MCF 10A (cell line): Measurements from ENCODE around the gene ZFYVE28. TPM values are rescaled to one million over a fixed set of nuclear protein-coding genes. Genes with fewer than 3 reads are reported as not detected.

ENCODE experiments used
- BruUV-seq: library from RNA; stranded (reverse); fragments of 400-500 nt; replicated peaks from 2 replicates; lab custom pipeline; 2021; lab: Mats Ljungman, UMichigan
- CTCF ChIA-PET: fragments of 300-600 bp; sonication (Branson Sonifier 250); formaldehyde crosslinking; extraction: SDS; loops from one replicate; lab custom pipeline; 2021; ENCODE audit warnings: antibody characterized with exemption, inconsistent platforms; lab: Yijun Ruan, JAX
- POLR2A ChIA-PET: fragments of 300-600, 350-650 bp; sonication (Branson Sonifier 250); formaldehyde crosslinking; extraction: SDS; loops from one replicate; lab custom pipeline; 2020; ENCODE audit warnings: antibody characterized with exemption, inconsistent platforms; lab: Yijun Ruan, JAX
- DNase-seq: peaks from one replicate; pipeline ENCODE4 v3.0.0-alpha.2; 2018; ENCODE audit not compliant: unreplicated experiment
- H3K27ac Mint-ChIP-seq: one replicate; pipeline ENCODE4 v1.8.0; 2022; ENCODE audit warnings: mild to moderate bottlenecking, low read depth, mixed read lengths; ENCODE audit not compliant: unreplicated experiment
- H3K27me3 Mint-ChIP-seq: one replicate; pipeline ENCODE4 v1.8.0; 2022; ENCODE audit warnings: mixed read lengths; ENCODE audit not compliant: insufficient read depth, unreplicated experiment
- H3K36me3 Mint-ChIP-seq: one replicate; pipeline ENCODE4 v1.8.0; 2022; ENCODE audit warnings: mild to moderate bottlenecking, moderate library complexity, mixed read lengths; ENCODE audit not compliant: insufficient read depth, unreplicated experiment
- H3K4me1 Mint-ChIP-seq: one replicate; pipeline ENCODE4 v1.8.0; 2022; ENCODE audit warnings: mixed read lengths; ENCODE audit not compliant: insufficient read depth, unreplicated experiment
- H3K4me3 Mint-ChIP-seq: one replicate; pipeline ENCODE4 v1.8.0; 2022; ENCODE audit warnings: mild to moderate bottlenecking, moderate library complexity, mixed read lengths; ENCODE audit not compliant: unreplicated experiment
- H3K9me3 Mint-ChIP-seq: one replicate; pipeline ENCODE4 v1.8.0; 2022; ENCODE audit warnings: mixed read lengths; ENCODE audit not compliant: unreplicated experiment
- intact Hi-C: fragments of 100-400 bp; cut with micrococcal nuclease; formaldehyde crosslinking; loops from 2 replicates; pipeline ENCODE4 v1.14.1; 2022
- total RNA-seq: library from RNA; stranded (reverse); gene quantifications from 2 replicates; pipeline ENCODE4 v1.2.3, GENCODE V29; 2022
- TF ChIP-seq, protein P1 (sequence below): fragments of 200-600 bp; IDR thresholded peaks from one replicate; pipeline ENCODE4 v1.8.0; 2022; ENCODE audit warnings: antibody characterized with exemption, mild to moderate bottlenecking; ENCODE audit not compliant: unreplicated experiment

The ZFYVE28 gene
- total RNA-seq, 1 experiment from 2014 or later, result 1.6 TPM

- H3K4me1 Mint-ChIP-seq, result no peaks in the 10 kb centered on the region
- no peak overlapping the region for H3K4me3 Mint-ChIP-seq
- CTCF ChIA-PET, result no interaction called here
- H3K27ac Mint-ChIP-seq, result no peak overlapping the region
- POLR2A ChIA-PET, result no interaction called here
- TF ChIP-seq, protein P1, sequence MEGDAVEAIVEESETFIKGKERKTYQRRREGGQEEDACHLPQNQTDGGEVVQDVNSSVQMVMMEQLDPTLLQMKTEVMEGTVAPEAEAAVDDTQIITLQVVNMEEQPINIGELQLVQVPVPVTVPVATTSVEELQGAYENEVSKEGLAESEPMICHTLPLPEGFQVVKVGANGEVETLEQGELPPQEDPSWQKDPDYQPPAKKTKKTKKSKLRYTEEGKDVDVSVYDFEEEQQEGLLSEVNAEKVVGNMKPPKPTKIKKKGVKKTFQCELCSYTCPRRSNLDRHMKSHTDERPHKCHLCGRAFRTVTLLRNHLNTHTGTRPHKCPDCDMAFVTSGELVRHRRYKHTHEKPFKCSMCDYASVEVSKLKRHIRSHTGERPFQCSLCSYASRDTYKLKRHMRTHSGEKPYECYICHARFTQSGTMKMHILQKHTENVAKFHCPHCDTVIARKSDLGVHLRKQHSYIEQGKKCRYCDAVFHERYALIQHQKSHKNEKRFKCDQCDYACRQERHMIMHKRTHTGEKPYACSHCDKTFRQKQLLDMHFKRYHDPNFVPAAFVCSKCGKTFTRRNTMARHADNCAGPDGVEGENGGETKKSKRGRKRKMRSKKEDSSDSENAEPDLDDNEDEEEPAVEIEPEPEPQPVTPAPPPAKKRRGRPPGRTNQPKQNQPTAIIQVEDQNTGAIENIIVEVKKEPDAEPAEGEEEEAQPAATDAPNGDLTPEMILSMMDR, result no peak
- H3K27me3 Mint-ChIP-seq, result peaks cover 13% of the 10 kb centered on the region
- intact Hi-C loops, result no loop called here
- BruUV-seq, result no TSS peak
- no peaks in the 10 kb centered on the region for H3K36me3 Mint-ChIP-seq
- H3K9me3 Mint-ChIP-seq, result peaks cover 9% of the 10 kb centered on the region
- DNase-seq, result no peak
Measured at GRCh38 chr4:2352171-2352570, 66.3 kb downstream of the ZFYVE28 start.

DNA sequence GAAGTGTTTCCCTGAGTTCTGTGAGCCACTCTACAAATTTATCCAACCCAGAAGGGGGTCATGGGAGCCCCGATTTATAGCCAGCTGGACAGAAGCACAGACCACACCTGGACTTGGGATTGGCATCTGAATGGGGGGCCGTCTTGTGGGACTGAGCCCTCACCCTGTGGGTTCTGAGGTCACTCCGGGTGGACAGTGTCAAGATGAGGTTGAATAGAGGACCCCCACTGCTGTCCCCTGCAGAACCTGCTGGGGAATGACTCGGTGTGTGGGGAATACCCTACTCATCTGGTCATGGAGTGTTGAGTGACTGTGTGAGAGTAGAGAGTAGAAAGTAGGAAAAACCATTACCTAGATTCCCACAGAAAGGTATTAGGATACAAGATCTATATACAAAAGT, 67.5 kb downstream of the ZFYVE28 start:
- H3K27ac Mint-ChIP-seq, result no peak overlapping the region
- peaks cover 13% of the 10 kb centered on the region for H3K27me3 Mint-ChIP-seq
- ChIA-PET CTCF (no interaction called here), POLR2A (no interaction called here)
- BruUV-seq, result no TSS peak
- no peaks in the 10 kb centered on the region for H3K4me1 Mint-ChIP-seq
- DNase-seq, result no peak
- TF ChIP-seq, protein P1, result no peak
- H3K9me3 Mint-ChIP-seq, result peaks cover 17% of the 10 kb centered on the region
- no peak overlapping the region for H3K4me3 Mint-ChIP-seq
- intact Hi-C loops, result no loop called here
- H3K36me3 Mint-ChIP-seq, result no peaks in the 10 kb centered on the region

DNA sequence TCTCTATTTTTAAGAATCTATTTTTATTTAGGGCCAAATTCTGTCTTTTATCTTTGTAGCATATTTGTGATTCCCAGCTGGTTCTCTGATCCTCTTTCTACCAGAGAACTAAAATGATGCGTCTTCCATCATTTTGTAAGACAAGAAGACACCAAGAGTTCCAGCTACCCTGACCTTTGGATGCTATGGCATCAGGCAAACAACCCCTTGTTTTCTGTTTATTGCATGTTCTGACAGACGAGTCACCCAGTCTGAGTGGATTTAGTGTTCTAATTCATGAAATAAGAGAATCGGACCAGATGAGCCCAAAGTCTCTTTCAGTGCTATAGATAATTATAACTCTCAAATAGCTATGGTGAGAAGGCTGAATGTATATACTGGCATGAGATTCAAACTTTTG, 69.7 kb downstream of the ZFYVE28 start:
- BruUV-seq, result no TSS peak
- ChIA-PET POLR2A (interaction anchor here (1.0 kb wide), 2 partner anchors 24 to 28 kb away, joined by 3 to 4 read pairs; no protein-coding TSS in a partner anchor), CTCF (interaction anchor here (0.6 kb wide), 2 partner anchors 9 to 129 kb away, joined by 3 to 4 read pairs; no protein-coding TSS in a partner anchor)
- intact Hi-C loops, result no loop called here
- TF ChIP-seq, protein P1, result no peak
- H3K27me3 Mint-ChIP-seq, result peaks cover 19% of the 10 kb centered on the region
- no peaks in the 10 kb centered on the region for H3K4me1 Mint-ChIP-seq
- H3K4me3 Mint-ChIP-seq, result no peak overlapping the region
- DNase-seq, result no peak
- no peaks in the 10 kb centered on the region for H3K36me3 Mint-ChIP-seq
- no peak overlapping the region for H3K27ac Mint-ChIP-seq
- peaks cover 17% of the 10 kb centered on the region for H3K9me3 Mint-ChIP-seq

DNA sequence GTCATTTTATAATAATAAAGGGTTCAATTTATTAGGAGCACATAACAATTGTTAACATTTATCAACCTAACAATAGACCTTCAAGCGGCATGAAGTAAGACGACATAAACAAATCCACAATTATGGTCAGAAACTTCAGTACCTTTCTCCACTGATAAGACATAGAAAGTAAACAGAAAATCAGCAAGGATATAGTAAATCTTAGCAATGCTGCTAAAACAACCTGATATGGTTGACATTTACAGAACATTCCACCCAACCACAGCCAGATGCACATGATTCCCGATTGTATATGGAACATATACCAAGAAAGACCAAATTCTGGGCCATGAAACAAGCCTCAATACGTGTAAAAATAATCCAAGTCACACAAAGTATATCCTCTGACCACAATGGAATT, 71.3 kb downstream of the ZFYVE28 start:
- Mint-ChIP-seq H3K27ac (no peak overlapping the region), H3K36me3 (no peaks in the 10 kb centered on the region), H3K4me3 (no peak overlapping the region), H3K27me3 (peaks cover 31% of the 10 kb centered on the region), H3K4me1 (no peaks in the 10 kb centered on the region), H3K9me3 (peaks cover 17% of the 10 kb centered on the region)
- intact Hi-C loops, result no loop called here
- POLR2A ChIA-PET, result no interaction called here
- no TSS peak for BruUV-seq
- TF ChIP-seq, protein P1, result no peak
- CTCF ChIA-PET, result no interaction called here
- no peak for DNase-seq
